Frontal cortex (tissue), 4 donors: ENCODE measurements around the gene TULP4. TPM values are rescaled to one million over a fixed set of nuclear protein-coding genes. Genes with fewer than 3 reads are reported as not detected.
"Not testable (repeated sequence)": the region's sequence is repeated elsewhere in the genome, so short reads cannot be mapped to it uniquely, and the experiment has no call there.

ENCODE experiments used
- DNase-seq, 2 donors: peaks; one replicate each; pipeline ENCODE4 v3.0.0; 2012; ENCODE audit warnings: low spot score in 2 of 2
- FAIRE-seq: peaks from 2 replicates; lab custom pipeline; 2012; peaks lifted over from hg19 to GRCh38; lab: Jason Lieb, UNC
- total RNA-seq: library from RNA; depleted of rRNA; stranded (reverse); fragments of >200 nt; gene quantifications from one replicate; pipeline ENCODE4 v1.2.3, GENCODE V29; 2014
- donor health status: control.
- donor health status: control.
- donor health status: control.

The TULP4 gene
- total RNA-seq, 1 donor from 2014 or later: 1,613 TPM

GRCh38 chr6:158322724-158323560, 10.7 kb downstream of the TULP4 start:
- DNase-seq: no peak
- no peak for FAIRE-seq

- DNase-seq: no peak
- no peak for FAIRE-seq
Measured at GRCh38 chr6:158323561-158323958, 11.3 kb downstream of the TULP4 start.

- DNase-seq (no peak), FAIRE-seq (no peak)
Measured at GRCh38 chr6:158324136-158324535, 11.9 kb downstream of the TULP4 start.

GRCh38 chr6:158327211-158327610, 14.9 kb downstream of the TULP4 start:
- no peak for FAIRE-seq
- DNase-seq: no peak

GRCh38 chr6:158328952-158329351, 16.7 kb downstream of the TULP4 start:
- no peak for FAIRE-seq
- DNase-seq: no peak

GRCh38 chr6:158329531-158329930, 17.3 kb downstream of the TULP4 start:
- FAIRE-seq (no peak), DNase-seq (no peak)

- DNase-seq: no peak
- peak; percentile 76 for FAIRE-seq
Measured at GRCh38 chr6:158330016-158330415, 17.8 kb downstream of the TULP4 start.

- DNase-seq (no peak), FAIRE-seq (no peak)
Measured at GRCh38 chr6:158332237-158332636, 20.0 kb downstream of the TULP4 start.

GRCh38 chr6:158333094-158333493, 20.8 kb downstream of the TULP4 start:
- DNase-seq: no peak
- no peak for FAIRE-seq

GRCh38 chr6:158334534-158334933, 22.3 kb downstream of the TULP4 start:
- no peak for FAIRE-seq
- no peak for DNase-seq

- DNase-seq (no peak), FAIRE-seq (no peak)
Measured at GRCh38 chr6:158337332-158337731, 25.1 kb downstream of the TULP4 start.

- no peak for DNase-seq
- no peak for FAIRE-seq
Measured at GRCh38 chr6:158338311-158339112, 26.2 kb downstream of the TULP4 start.

GRCh38 chr6:158339197-158339596, 26.9 kb downstream of the TULP4 start:
- DNase-seq, FAIRE-seq: not testable (repeated sequence)

GRCh38 chr6:158340252-158340651, 28.0 kb downstream of the TULP4 start:
- FAIRE-seq (no peak), DNase-seq (no peak)

GRCh38 chr6:158344534-158344933, 32.3 kb downstream of the TULP4 start:
- no peak for DNase-seq
- FAIRE-seq: no peak

GRCh38 chr6:158345444-158345843, 33.2 kb downstream of the TULP4 start:
- FAIRE-seq: not testable (repeated sequence)

GRCh38 chr6:158347335-158347734, 35.1 kb downstream of the TULP4 start:
- DNase-seq: no peak
- no peak for FAIRE-seq

More at GRCh38 chr6:158345444-158345843, 33.2 kb downstream of the TULP4 start:
- DNase-seq: not testable (repeated sequence)

GRCh38 chr6:158348737-158349504, 36.7 kb downstream of the TULP4 start:
- not testable (repeated sequence) for FAIRE-seq, DNase-seq

GRCh38 chr6:158349505-158350275, 37.4 kb downstream of the TULP4 start:
- FAIRE-seq, DNase-seq: not testable (repeated sequence)
